ENCODE results near the gene RNF186.

RNF186 gene

GRCh38 chr1:19812875-19813642 is 2.0 kb downstream of the RNF186 start (continued):
- TF ChIP-seq ZNF626 (tag by site-specific recombination; IDR thresholded peaks at IDR 0.05) = no peak
- TF ChIP-seq EGR2 (tag by site-specific recombination; IDR thresholded peaks at IDR 0.05; ENCODE audit: low read depth) = 0 out of 2 replicates have a peak, but pooled peaks have one; percentile 22

GRCh38 chr1:19811206-19811851 is 3.8 kb downstream of the RNF186 start:
- Histone ChIP-seq H3K9me3 (ENCODE audit: control insufficient read depth, insufficient read depth, low read depth, low read length) (no peaks in the 10 kb centered on the region), H3K36me3 (ENCODE audit: control insufficient read depth in 2 of 2, insufficient read depth in 1 of 2, low read length in 2 of 2) (no peaks in the 10 kb centered on the region), H3K4me1 (ENCODE audit: control insufficient read depth, insufficient read depth, low read length) (peaks cover 4% of the 10 kb centered on the region; the same call in 1 of the 2 replicates), H3K4me3 (ENCODE audit: low read depth, low read length) (no peak overlapping the region), H3K27ac (ENCODE audit: extremely low read depth, low read depth, low read length) (no peak overlapping the region)
- ChIA-PET CTCF (interaction anchor here (0.6 to 5.0 kb wide), 4 partner anchors 8 to 149 kb away, joined by 6 to 27 read pairs (median 8); no protein-coding TSS in a partner anchor), POLR2A (no interaction called here)
- TF ChIP-seq ZNF18 (tag by site-specific recombination; IDR thresholded peaks at IDR 0.05) (no peak), ZNF350 (tag by site-specific recombination; IDR thresholded peaks at IDR 0.05) (no peak), ZNF362 (tag by site-specific recombination; IDR thresholded peaks at IDR 0.05) (no peak), ZNF501 (tag by site-specific recombination; IDR thresholded peaks at IDR 0.05) (no peak), YY2 (tag by site-specific recombination; IDR thresholded peaks at IDR 0.05) (no peak), ZNF211 (tag by site-specific recombination; IDR thresholded peaks at IDR 0.05; ENCODE audit: low read depth) (no peak), CTCF (tag by site-specific recombination; IDR thresholded peaks at IDR 0.05) (0 out of 2 replicates have a peak, but pooled peaks have one; percentile 40), ZNF510 (tag by site-specific recombination; IDR thresholded peaks at IDR 0.05; ENCODE audit: insufficient replicate concordance) (no peak), ZNF146 (tag by site-specific recombination; IDR thresholded peaks at IDR 0.05) (no peak)

- POLR2A ChIA-PET = no interaction called here
Observed at GRCh38 chr1:19809044-19809750, 5.9 kb downstream of the RNF186 start.

More at GRCh38 chr1:19809044-19809750, 5.9 kb downstream of the RNF186 start:
- no peak overlapping the region for H3K27ac ChIP-seq (ENCODE audit: extremely low read depth, low read depth, low read length)
- no peaks in the 10 kb centered on the region for H3K36me3 ChIP-seq (ENCODE audit: control insufficient read depth in 2 of 2, insufficient read depth in 1 of 2, low read length in 2 of 2)
- TF ChIP-seq ZNF521 (tag by site-specific recombination; IDR thresholded peaks at IDR 0.05) (no peak), FEZF1 (tag by site-specific recombination; IDR thresholded peaks at IDR 0.05) (peak; percentile 52), REST (tag by site-specific recombination; IDR thresholded peaks at IDR 0.05) (peak; percentile 85), ZNF707 (tag by site-specific recombination; IDR thresholded peaks at IDR 0.05) (no peak), ZNF610 (tag by site-specific recombination; IDR thresholded peaks at IDR 0.05; ENCODE audit: borderline replicate concordance) (peak; percentile 99)
- H3K4me1 ChIP-seq (ENCODE audit: control insufficient read depth, insufficient read depth, low read length) = peaks cover 4% of the 10 kb centered on the region; the same call in 1 of the 2 replicates
- H3K9me3 ChIP-seq (ENCODE audit: control insufficient read depth, insufficient read depth, low read depth, low read length) = no peaks in the 10 kb centered on the region
- no peak overlapping the region for H3K4me3 ChIP-seq (ENCODE audit: low read depth, low read length)
- CTCF ChIA-PET = interaction anchor here (0.6 to 1.1 kb wide), 3 partner anchors 24 to 94 kb away, joined by 3 read pairs; no protein-coding TSS in a partner anchor
